Activated naive CD4-positive, alpha-beta T cell treated with anti-CD3 and anti-CD28 coated beads, Interleukin-2, amount 50 U/mL, for 72 hours (primary cell): Measurements from ENCODE around the gene CCDC124. TPM values are rescaled to one million over a fixed set of nuclear protein-coding genes. Genes with fewer than 3 reads are reported as not detected.

Experiments
- ATAC-seq, 2 donors: fragments of 150-1000 bp; cut with Tn5 transposase; 2 replicates each; pipeline ENCODE4 v1.10.0; 2021; ENCODE audit warnings: mild to moderate bottlenecking in 2 of 2, moderate library complexity in 2 of 2
- DNase-seq, 2 donors: peaks; one replicate each; pipeline ENCODE4 v3.0.0; 2021 to 2022; ENCODE audit warnings: low spot score in 2 of 2
- H3K27ac Mint-ChIP-seq, 2 donors: one replicate each; pipeline ENCODE4 v1.8.0; 2022; ENCODE audit warnings: mild to moderate bottlenecking in 2 of 2, mixed read lengths in 2 of 2
- H3K36me3 Mint-ChIP-seq, 2 donors: one replicate each; pipeline ENCODE4 v1.8.0; 2022; ENCODE audit warnings: mixed read lengths in 2 of 2
- H3K9me3 Mint-ChIP-seq, 2 donors: one replicate each; pipeline ENCODE4 v1.8.0; 2022; ENCODE audit warnings: mixed read lengths in 2 of 2
- total RNA-seq, 2 donors: library from RNA; stranded (reverse); gene quantifications; one replicate each; pipeline ENCODE4 v1.2.3, GENCODE V29; 2022

Gene CCDC124
- total RNA-seq, 2 donors from 2014 or later = 66.4 to 80.8 TPM

DNA sequence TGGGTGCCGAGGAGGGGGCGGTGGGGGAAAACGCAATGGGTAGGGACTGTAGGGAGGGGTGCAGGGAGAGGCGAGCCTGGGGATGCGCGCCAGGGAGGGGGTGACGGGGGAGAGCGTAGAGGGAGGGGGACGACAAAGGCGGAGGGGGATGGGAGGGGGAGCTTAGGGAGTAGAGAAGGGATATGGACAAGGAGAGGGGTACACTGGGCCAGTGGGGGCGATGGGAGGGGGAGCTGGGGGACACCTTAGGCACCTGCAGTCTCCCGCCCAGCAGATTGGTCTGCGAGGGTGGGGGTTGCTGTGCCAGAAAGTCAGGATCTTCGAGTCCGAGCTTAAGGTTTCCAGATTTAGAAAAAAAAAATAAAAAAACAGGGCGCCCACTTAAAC lies 15.7 kb downstream of the CCDC124 start:
- DNase-seq (peak in 1 of 2 donors; percentile 22), ATAC-seq (no peak)
- H3K36me3 Mint-ChIP-seq = peaks cover 5 to 8% of the 10 kb centered on the region in 2 donors
- H3K9me3 Mint-ChIP-seq = no peaks in the 10 kb centered on the region
- H3K27ac Mint-ChIP-seq = peak overlapping the region in 1 of 2 donors; percentile 85

DNA sequence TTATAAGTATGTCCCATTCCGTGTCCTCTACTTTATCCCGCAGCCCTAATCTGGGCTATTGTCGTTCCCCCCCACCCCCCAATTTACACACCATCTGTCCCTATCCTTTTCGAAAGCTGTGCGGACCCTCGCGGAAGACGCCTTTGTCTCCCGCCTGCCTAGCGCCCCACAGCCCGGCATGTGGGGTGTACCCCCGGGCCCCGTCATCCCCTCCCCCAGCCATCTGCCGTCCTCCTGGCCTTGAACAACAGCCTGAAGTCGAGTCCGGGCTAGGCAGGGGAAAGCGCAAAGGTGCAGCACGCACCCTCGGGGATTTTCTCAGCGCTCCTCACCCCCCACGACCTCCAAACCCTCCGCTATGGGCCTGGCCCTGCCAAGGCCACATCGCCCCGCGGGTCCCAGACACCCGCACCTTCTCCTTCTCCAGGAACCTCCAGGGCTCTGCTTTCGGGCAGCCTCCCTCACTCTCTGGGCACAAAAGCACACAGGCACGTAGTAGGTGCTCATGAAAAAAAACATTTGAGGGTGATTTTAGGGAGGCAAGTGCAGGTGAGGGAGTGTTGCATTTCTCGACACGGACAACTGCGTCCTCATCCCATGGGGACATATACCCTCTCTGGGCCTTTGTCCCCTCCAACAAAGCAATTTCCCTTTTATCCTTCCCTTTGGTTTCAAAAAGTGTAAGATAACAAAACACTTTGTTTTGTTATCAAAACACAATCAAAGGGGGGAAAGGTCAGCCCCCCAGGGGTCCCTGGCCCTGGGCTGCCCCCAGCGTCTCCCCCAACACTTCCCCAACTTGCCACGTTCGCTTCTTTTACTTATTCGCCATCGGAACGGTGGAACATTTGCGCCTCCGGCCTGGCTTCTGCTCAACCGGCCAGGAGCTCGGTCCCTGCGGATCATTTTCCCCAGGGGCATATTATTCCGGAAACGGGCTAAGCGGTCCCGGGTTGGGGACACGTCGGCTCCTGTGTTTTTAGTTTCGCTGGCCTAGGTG lies 16.4 kb downstream of the CCDC124 start:
- peaks cover 5 to 8% of the 10 kb centered on the region in 2 donors for H3K36me3 Mint-ChIP-seq
- ATAC-seq (no peak), DNase-seq (peak in 1 of 2 donors; percentile 33)
- no peaks in the 10 kb centered on the region for H3K9me3 Mint-ChIP-seq
- peak overlapping the region; percentile 8 to 74 for H3K27ac Mint-ChIP-seq

DNA sequence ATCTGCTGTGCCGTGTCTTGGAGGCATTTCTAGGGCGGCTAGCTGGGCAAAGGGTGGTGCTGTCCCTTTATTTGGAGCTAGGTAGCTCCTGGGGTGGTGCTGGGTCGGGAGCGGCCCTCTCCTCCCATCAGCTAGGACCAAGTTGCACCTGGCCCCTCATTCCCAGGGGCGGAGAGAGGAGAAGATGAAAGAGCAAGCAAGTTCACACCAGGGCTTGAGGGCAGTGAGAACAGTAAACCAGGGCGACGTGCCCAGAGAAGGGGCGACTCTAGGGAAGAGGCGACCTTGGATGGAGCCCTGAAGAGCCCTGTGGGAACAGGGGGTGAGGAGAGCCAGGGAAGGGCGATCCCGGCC lies 17.1 kb downstream of the CCDC124 start:
- no peak for DNase-seq
- H3K27ac Mint-ChIP-seq = peak overlapping the region; percentile 8 to 25
- H3K9me3 Mint-ChIP-seq = no peaks in the 10 kb centered on the region
- no peak for ATAC-seq
- H3K36me3 Mint-ChIP-seq = peaks cover 5 to 8% of the 10 kb centered on the region in 2 donors

DNA sequence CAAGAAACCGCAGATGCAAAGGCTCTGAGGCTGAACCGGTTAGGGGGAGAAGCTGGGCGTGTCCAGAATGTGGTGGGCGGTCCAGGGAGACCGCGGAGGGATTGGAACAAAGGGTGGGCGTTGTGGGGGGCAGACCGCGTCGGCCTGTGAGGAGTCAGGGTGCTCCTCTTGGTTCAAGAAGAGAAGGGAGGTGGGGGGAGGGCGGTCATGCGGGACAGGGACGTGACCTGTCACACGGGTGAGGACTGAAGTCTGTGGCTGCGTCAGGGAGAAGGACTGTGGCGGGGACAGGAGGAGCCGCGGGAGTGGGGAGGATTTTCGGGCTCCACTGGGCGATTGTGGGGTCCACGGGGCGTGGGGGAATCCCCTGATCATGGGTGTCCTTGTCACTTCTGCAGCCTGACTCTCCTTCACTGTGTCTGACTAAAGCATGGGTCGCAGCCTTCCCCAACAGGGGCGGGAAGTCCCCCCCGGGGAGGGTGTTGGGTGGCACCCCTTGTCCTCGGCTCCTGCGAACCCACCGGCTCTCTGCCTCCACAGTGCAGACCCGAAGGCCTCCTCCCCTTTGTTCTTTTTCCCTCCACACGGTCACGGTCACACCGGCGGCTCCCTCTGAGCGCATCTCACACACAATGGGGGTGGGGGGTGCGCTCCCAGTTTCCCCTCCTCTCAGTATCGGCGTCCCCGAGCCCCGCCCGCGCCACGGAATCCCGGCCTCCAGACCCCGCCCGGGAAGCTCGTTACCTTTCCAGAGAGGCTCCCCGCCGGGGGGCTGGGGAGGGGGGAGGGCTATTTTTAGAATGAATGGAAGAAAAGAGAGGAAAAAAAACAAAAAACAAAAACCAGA lies 17.7 kb downstream of the CCDC124 start:
- H3K27ac Mint-ChIP-seq = peak overlapping the region; percentile 8 to 25
- ATAC-seq (peak; percentile 3 to 9), DNase-seq (peak in 1 of 2 donors; percentile 33)
- H3K36me3 Mint-ChIP-seq = peaks cover 5 to 8% of the 10 kb centered on the region in 2 donors
- H3K9me3 Mint-ChIP-seq = no peaks in the 10 kb centered on the region

DNA sequence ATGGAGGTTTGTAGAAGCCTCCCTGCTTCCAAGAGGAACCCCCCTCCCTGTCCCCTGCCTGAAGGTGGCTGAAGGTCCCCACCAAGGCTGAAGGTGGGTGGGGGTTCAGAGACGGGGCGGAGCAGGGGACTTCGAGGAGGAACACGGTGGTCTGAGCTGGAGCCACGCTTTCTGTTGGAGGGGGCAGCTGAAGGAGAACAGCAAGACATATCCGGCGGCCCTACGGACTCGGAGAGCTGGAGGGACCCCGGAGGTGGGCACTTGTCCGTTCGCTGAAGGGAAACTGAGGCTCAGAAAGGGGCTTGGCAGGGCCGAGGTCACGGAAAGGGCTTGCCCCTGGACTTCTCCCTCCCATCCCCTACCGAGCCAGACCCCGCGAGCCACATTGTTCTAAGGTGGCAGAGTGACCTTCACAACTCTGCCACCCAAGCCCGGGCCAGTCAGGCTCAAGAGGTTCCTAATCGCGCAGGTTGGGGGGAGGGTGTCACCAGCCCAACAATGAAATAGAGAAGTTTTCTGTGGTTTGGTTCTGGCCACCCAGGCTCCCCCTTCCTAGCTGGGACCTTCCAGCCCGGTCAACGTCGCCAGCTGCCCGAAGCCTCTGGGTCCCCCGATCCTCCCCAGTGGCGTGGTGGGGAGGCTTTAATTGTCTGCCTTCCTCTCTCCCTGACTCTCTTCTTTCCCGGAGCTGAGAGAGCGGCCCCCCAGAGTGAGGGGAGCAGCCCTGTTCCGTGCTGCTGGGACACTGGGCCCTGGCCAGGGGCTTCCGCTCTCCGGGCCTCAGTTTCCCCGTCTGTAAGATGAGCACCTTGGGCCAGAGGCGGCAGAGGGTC lies 18.6 kb downstream of the CCDC124 start:
- ATAC-seq = no peak

DNA sequence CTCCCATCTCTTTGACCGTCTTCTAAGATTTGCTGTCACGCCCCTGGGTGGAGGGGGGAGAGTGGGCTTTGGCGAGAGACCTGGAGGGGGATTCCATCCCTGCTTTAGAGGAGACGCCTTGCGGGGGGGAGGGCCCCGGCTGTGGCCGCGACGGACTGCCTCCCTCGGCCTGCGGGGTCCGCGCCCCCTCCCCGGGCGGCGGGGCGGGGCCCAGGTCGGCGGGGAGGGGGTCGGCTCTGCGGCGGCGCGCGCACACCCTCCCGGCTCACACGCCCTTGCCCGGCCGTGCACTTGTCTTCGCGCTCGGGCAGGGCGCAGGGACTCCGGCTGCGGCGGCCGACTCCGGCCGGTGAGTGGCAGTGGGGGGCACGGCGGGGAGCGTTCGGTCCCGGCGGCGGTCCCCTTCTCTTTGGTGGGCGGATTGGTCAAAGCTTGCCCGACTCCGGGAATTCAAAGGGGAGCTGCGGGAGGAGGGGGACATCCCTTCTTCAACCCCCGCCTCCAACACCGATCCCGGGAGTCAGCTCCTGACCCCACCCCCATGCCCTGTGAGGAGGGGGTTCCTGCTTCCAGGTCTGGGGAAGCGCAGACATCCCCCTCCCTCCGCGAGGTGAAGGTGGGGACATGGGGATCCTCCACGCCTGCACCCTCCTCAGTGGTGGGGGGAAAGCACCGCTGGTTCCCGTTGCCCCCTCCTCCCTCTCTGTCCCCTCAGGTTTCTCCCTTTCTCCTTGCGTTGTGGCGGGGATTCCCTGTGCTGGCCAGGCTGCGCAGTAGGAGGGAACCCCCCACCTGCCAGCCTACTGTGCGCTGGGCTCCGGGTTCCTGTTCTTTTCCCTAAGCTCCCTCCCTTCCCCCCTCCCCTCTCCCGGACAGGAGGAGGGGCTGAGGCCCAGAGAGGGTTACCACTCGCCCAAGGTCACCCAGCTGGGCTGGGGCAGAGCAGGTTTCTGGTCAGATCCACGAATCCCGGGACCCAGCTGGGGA lies 19.5 kb downstream of the CCDC124 start:
- Mint-ChIP-seq H3K9me3 (no peaks in the 10 kb centered on the region), H3K36me3 (peaks cover 5 to 8% of the 10 kb centered on the region in 2 donors), H3K27ac (no peak overlapping the region)
- ATAC-seq (no peak), DNase-seq (no peak)

More for the DNA sequence above, 18.6 kb downstream of the CCDC124 start:
- Mint-ChIP-seq H3K36me3 (peaks cover 5 to 8% of the 10 kb centered on the region in 2 donors), H3K27ac (no peak overlapping the region), H3K9me3 (no peaks in the 10 kb centered on the region)
- DNase-seq = no peak

DNA sequence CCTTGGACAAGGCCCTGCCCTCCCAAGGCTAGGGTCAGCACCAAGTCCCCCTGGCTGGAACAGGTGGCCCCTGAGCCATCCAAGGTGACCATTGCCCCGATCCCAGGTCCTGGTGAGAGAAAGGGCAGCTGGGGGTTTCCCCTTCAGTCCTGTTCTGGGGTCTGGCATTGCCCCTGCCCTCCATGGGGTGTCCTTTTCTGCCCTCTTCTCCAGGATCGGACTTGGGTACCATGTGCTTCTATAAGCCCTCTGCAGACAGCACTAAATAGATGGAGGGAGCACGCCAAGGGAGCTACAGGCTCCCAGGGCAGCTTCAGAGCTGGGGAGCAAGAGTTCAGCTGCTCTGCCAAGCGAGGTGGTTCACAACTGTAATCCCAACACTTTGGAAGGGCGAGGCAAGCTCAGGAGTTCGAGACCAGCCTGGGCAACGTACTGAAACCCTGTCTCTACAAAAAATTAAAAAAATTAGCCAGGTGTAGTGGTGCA lies 20.5 kb downstream of the CCDC124 start:
- no peak for DNase-seq
- Mint-ChIP-seq H3K9me3 (no peaks in the 10 kb centered on the region), H3K27ac (no peak overlapping the region), H3K36me3 (peaks cover 5 to 8% of the 10 kb centered on the region in 2 donors)
- no peak for ATAC-seq

DNA sequence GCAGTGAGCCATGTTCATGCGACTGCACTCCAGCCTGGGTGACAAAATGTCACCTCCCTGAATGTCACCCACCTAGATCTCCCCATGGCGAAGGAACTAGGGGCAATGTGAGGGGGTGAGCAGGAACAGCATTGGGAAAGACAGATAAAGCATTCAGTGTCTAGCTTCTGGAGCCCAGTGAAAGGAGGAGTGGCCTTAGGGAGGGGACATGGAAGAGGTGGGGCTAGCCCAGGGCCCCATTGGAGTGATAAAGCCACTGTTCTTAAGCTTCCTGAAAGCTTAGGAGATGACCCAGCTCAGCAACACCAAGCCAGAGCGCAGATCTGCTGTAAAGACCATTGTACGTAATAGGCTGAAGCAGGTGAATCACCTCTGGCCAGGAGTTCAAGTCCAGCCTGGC lies 21.1 kb downstream of the CCDC124 start:
- Mint-ChIP-seq H3K9me3 (no peaks in the 10 kb centered on the region), H3K36me3 (peaks cover 5 to 8% of the 10 kb centered on the region in 2 donors)
- ATAC-seq = no peak

DNA sequence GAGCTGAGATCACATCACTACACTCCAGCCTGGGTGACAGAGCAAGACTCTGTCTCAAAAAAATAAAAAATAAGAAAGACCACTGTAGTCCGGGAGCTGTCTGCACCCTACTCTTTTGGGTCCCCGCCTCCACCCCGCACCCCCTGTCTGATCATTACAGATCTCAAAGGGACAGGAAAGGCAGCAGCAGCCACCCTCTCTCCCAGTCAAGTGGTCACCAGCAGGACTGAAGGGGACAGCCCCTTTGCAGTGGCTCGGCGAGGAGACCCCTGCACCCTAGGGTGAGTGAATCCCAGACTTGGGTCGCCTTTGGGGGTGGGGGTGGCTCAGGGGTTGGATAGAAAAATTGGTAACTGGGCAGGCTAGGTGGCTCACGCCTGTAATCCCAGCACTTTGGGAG lies 21.6 kb downstream of the CCDC124 start:
- no peak for ATAC-seq
- no peak overlapping the region for H3K27ac Mint-ChIP-seq
- H3K9me3 Mint-ChIP-seq = no peaks in the 10 kb centered on the region
- H3K36me3 Mint-ChIP-seq = peaks cover 5 to 8% of the 10 kb centered on the region in 2 donors
- no peak for DNase-seq

More for the DNA sequence above, 21.1 kb downstream of the CCDC124 start:
- DNase-seq = no peak
- no peak overlapping the region for H3K27ac Mint-ChIP-seq

DNA sequence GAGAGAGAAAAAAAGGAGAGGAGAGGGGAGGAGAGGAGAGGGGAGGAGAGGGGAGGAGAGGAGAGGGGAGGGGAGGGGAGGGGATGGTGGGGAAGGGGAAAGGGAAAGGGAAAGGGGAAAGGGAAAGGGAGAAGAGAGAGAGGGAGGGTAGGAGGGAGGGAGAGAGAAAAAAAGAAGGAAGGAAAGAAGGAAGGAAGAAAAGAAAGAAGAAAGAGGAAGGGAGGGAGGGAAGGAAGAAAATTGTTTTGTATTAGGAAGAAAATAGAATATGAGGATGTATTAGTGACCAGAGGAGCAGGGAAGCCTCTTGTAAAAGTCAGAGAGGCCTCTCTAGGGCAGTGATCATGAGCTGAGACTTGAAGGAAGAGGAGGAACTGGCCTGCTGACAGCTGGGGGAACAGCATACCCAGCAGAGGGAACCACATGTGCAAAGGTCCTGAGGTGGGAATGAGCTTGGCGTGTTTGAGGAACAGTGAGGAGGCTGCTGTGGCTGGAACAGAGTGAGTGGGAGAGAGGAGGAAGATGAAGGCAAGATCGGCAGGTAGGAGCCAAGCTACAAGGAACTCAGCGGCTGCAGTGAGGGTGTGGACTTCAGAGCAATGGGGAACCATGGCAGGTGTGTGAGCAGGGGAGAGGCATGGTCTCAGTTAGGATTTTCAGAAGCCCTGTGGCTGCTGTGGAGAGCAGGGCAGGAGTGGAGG lies 24.5 kb downstream of the CCDC124 start:
- H3K27ac Mint-ChIP-seq = no peak overlapping the region
- DNase-seq = no peak
- no peaks in the 10 kb centered on the region for H3K9me3 Mint-ChIP-seq
- H3K36me3 Mint-ChIP-seq = no peaks in the 10 kb centered on the region
- ATAC-seq = no peak

DNA sequence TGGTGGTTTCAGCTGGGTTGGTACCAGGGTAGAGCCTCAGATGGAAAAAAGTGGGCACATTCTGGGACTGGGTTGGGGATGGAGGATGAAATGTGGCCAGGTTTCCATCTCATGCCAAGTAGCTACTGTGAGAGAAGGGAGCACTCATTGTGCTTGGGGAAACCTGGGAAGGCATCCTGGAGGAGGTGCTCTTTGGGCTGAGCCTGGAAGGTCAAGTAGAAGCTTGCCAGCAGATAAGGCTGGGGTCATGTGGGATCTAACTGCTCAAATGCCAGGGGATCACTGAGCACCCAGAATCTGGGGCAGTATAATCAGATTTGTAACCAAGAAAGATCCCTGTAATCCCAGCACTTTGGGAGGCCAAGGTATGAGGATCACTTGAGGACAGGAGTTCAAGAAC lies 25.1 kb downstream of the CCDC124 start:
- ATAC-seq (no peak), DNase-seq (no peak)
- no peaks in the 10 kb centered on the region for H3K9me3 Mint-ChIP-seq
- H3K36me3 Mint-ChIP-seq = no peaks in the 10 kb centered on the region
- no peak overlapping the region for H3K27ac Mint-ChIP-seq

DNA sequence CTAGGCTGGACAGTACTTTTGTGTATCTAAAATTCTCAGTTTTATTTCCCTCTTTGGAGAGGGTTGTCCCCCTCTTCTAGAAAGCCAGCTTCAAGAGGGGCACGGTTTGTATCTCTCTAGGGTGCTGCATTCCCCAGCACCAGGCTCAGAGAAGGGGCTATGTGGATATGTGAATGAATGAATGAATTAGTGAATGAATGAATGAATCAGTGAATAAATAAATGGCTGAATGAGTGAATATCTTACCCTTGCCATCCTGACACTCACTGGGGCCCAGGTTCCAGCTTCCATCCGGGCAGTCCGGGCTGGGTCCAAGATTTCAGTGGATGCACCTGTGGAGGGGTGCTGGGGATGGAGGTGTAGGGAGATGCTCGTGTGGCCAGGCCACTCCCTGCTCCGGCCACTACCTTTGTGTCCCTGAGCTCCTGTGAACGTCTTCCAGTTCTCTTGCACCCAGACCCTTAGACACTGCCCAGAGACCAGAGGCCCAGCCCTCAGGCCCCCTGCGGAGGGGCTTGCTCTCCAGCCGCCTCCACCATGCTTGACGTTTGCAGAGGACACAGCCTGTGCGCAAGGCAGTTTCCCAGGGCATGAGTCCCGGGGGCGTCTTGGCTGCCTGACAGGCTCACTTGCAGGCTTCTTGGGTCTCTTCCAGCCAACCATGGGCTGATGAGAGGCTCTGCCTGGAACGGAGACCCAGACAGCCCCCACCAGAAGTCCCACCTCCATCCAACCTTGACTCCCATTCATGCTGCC lies 31.3 kb downstream of the CCDC124 start:
- H3K27ac Mint-ChIP-seq = no peak overlapping the region
- DNase-seq = no peak
- H3K36me3 Mint-ChIP-seq = no peaks in the 10 kb centered on the region
- no peak for ATAC-seq
- no peaks in the 10 kb centered on the region for H3K9me3 Mint-ChIP-seq

DNA sequence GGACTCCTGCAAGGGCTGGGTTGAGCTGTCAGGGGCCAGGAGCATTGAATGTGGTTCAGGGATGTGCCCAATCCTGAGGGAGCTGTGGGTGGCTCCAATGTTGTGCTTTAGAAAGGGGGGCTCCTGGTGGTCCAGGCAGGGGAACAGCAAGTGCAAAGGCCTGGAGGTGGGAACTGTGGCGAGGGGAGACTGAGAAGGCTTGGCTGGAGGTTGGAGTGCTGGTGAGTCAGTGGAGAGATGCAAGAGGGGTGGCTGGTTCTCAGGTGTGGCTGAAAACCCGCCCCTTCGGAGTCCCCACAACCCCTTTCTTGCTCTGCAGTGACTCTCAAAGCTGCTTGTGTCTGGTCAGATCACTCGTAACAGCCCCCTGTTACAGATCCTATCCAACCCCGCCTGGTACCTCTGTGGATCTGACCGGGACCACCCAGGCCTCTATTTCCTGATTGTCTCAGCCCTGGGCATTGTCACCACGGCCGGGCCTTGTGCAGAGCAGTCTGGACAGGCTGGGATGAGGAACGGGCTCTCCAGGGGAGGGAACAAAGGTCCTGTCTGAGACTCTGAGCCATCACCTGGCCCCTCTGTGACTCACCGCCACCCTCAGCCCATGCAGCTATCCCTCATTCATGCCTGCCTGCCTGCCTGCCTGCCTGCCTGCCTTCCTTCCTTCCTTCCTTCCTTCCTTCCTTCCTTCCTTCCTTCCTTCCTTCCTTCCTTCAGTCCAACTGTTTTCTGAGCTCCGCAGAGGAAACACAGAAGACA lies 32.7 kb downstream of the CCDC124 start:
- Mint-ChIP-seq H3K27ac (no peak overlapping the region), H3K36me3 (no peaks in the 10 kb centered on the region), H3K9me3 (no peaks in the 10 kb centered on the region)
- ATAC-seq (no peak), DNase-seq (no peak)

DNA sequence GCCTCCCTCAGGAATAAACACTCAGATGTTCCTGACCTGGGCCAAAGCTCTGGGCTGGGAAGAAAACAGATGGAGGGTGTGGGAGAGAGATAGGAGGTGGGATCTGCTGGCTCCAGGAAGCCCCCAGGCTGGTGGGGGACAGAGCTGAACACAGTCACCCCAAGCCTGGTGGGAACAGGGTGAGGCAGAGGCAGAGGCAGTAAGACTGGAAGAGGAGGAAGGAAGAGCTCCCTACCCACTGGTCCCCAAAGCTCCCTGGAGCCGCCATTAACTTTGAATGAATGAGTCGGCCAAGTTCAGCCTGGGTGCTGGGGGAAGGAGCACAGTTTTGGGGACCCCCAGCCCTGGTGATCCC lies 33.3 kb downstream of the CCDC124 start:
- DNase-seq = no peak
- H3K27ac Mint-ChIP-seq = no peak overlapping the region
- ATAC-seq = no peak
- no peaks in the 10 kb centered on the region for H3K36me3 Mint-ChIP-seq
- H3K9me3 Mint-ChIP-seq = no peaks in the 10 kb centered on the region
